ENCODE results near the gene RABEP1.

DNA sequence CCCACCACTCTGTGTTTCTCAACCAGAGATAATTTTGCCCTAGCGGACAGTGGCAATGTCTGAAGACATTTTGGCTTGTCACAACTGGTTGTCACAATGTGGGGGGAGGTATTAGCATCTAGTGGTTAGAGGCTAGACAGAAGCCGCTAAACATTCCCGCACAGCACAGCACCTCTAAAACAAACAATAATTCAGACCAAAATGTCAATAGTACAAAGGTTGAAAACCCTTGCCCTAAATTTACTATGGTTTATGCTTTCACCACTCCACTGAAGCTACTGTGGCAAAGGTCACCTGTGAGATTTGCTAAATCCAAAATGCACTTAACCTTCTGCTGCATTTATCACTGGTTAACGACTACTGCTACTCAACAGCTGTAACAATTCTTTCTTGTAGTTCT lies 123.3 kb downstream of the RABEP1 start:
- no peak for TF ChIP-seq CTCF (IDR thresholded peaks at IDR 0.05)
- TF ChIP-seq POLR2A (IDR thresholded peaks at IDR 0.05), result no peak

Data from adrenal gland (tissue), 5 donors.